GM18520 (cell line): ENCODE data around the gene CLK2.
"Not testable (repeated sequence)": the region's sequence is repeated elsewhere in the genome, so short reads cannot be mapped to it uniquely, and the experiment has no call there.

Experiments
- ATAC-seq: cut with Tn5 transposase; IDR thresholded peaks from one replicate; pipeline ENCODE4 v1.9.1; 2021; ENCODE audit not compliant: unreplicated experiment

CLK2 gene

GRCh38 chr1:155297384-155297783 lies 24.1 kb upstream of the CLK2 start:
- ATAC-seq: no peak

GRCh38 chr1:155296661-155297060 lies 23.4 kb upstream of the CLK2 start:
- no peak for ATAC-seq

- no peak for ATAC-seq
Measured at GRCh38 chr1:155295942-155296267, 22.6 kb upstream of the CLK2 start.

- ATAC-seq: no peak
Measured at GRCh38 chr1:155295183-155295941, 22.1 kb upstream of the CLK2 start.

- ATAC-seq: no peak
Measured at GRCh38 chr1:155294520-155295182, 21.3 kb upstream of the CLK2 start.

- no peak for ATAC-seq
Measured at GRCh38 chr1:155293086-155293749, 19.9 kb upstream of the CLK2 start.

- not testable (repeated sequence) for ATAC-seq
Measured at GRCh38 chr1:155291006-155291405, 17.7 kb upstream of the CLK2 start.

GRCh38 chr1:155287987-155288543 lies 14.8 kb upstream of the CLK2 start:
- no peak for ATAC-seq

- ATAC-seq: no peak
Measured at GRCh38 chr1:155286544-155286943, 13.2 kb upstream of the CLK2 start.

GRCh38 chr1:155285631-155286044 lies 12.3 kb upstream of the CLK2 start:
- ATAC-seq: no peak

- ATAC-seq: no peak
Measured at GRCh38 chr1:155285063-155285462, 11.8 kb upstream of the CLK2 start.

GRCh38 chr1:155284476-155284875 lies 11.2 kb upstream of the CLK2 start:
- ATAC-seq: no peak

- no peak for ATAC-seq
Measured at GRCh38 chr1:155282488-155283091, 9.3 kb upstream of the CLK2 start.

GRCh38 chr1:155279268-155279667 lies 6.0 kb upstream of the CLK2 start:
- ATAC-seq: no peak

- ATAC-seq: no peak
Measured at GRCh38 chr1:155278689-155279160, 5.4 kb upstream of the CLK2 start.

GRCh38 chr1:155277902-155278688 lies 4.8 kb upstream of the CLK2 start:
- no peak for ATAC-seq

GRCh38 chr1:155277070-155277901 lies 4.0 kb upstream of the CLK2 start, which contains the start of gene HCN3:
TSS of gene HCN3 (plus strand) at chr1:155277463. CDS start at chr1:155277591, 128 bp downstream.
- ATAC-seq: peak; percentile 52

- peak; percentile 8 for ATAC-seq
Measured at GRCh38 chr1:155272466-155273342, 600 bp downstream of the CLK2 start.

- ATAC-seq: no peak
Measured at GRCh38 chr1:155269381-155269780, 3.9 kb downstream of the CLK2 start.
